SK-N-SH treated with all-trans-retinoic acid at 6 μM for 48 hours (cell line): ENCODE measurements around the gene EPB41L2.

ENCODE experiments used
- ARNTL ChIP-seq: fragments of 450-650 bp; formaldehyde crosslinking; IDR thresholded peaks from 2 replicates; pipeline ENCODE4 v1.5.0; 2020; ENCODE audit warnings: low read depth, mild to moderate bottlenecking, moderate library complexity, borderline replicate concordance
- CSDC2 ChIP-seq: fragments of 250-450 bp; sonication (Bioruptor Pico); IDR thresholded peaks from 2 replicates; pipeline ENCODE4 v1.5.0; 2020; ENCODE audit warnings: mild to moderate bottlenecking, moderate library complexity
- GLIS3 ChIP-seq: fragments of 250-450 bp; sonication (Bioruptor Pico); IDR thresholded peaks from 2 replicates; pipeline ENCODE4 v1.5.0; 2020; ENCODE audit warnings: mild to moderate bottlenecking, moderate library complexity
- OSR1 ChIP-seq: fragments of 250-450 bp; sonication (Bioruptor Pico); IDR thresholded peaks from 2 replicates; pipeline ENCODE4 v1.8.0; 2022; ENCODE audit warnings: moderate library complexity, mild to moderate bottlenecking, inconsistent platforms
- RARB ChIP-seq: fragments of 250-450 bp; sonication (Bioruptor Pico); IDR thresholded peaks from 2 replicates; pipeline ENCODE4 v1.8.0; 2021; ENCODE audit warnings: mild to moderate bottlenecking, moderate library complexity
- SNAI2 ChIP-seq: fragments of 250-450 bp; sonication (Bioruptor Pico); IDR thresholded peaks from 2 replicates; pipeline ENCODE4 v1.5.0; 2020; ENCODE audit warnings: mild to moderate bottlenecking, moderate library complexity
- TOX ChIP-seq: fragments of 250-450 bp; sonication (Bioruptor Pico); IDR thresholded peaks from 2 replicates; pipeline ENCODE4 v1.8.0; 2021; ENCODE audit warnings: mild to moderate bottlenecking, moderate library complexity, borderline replicate concordance
- TSHZ2 ChIP-seq: fragments of 250-450 bp; sonication (Bioruptor Pico); IDR thresholded peaks from 2 replicates; pipeline ENCODE4 v1.5.0; 2020; ENCODE audit warnings: mild to moderate bottlenecking, moderate library complexity

GRCh38 chr6:130929036-130929678 lies 133.9 kb downstream of the EPB41L2 start:
- TF ChIP-seq RARB (no peak), TOX (CRISPR knock-in tag) (no peak), ARNTL (CRISPR knock-in tag) (no peak), CSDC2 (CRISPR knock-in tag) (no peak), SNAI2 (CRISPR knock-in tag) (no peak), TSHZ2 (CRISPR knock-in tag) (no peak), OSR1 (no peak), GLIS3 (CRISPR knock-in tag) (no peak)
